ENCODE data around the gene CCDC192. TPM values are rescaled to one million over a fixed set of nuclear protein-coding genes. Genes with fewer than 3 reads are reported as not detected.

CCDC192 gene
- total RNA-seq, 1 experiment from 2014 or later: not detected

DNA sequence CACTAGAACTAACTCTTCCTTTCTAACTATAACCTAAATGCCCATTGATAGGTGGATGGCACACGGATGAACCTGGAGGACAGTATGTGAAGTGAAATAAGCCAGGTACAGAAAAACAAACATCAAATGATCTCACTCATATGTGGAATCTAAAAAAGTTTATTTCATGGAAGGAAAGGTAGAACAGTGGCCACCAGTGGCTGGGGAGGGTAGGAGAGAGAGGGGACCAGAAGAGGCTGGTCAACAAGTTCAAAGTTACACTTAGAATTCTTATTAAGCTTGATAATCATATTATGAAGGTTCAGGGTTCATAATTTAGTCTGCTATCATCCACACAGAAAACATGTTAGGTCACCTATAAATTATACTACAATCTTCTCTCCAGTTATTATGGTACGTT, 272.8 kb downstream of the CCDC192 start:
- ChIA-PET CTCF (no interaction called here), POLR2A (no interaction called here)
- Mint-ChIP-seq H3K4me1 (ENCODE audit: low read depth, unreplicated experiment) (peaks cover under 1% of the 10 kb centered on the region), H3K4me3 (ENCODE audit: unreplicated experiment) (no peak overlapping the region), H3K27me3 (ENCODE audit: insufficient read depth, unreplicated experiment) (no peaks in the 10 kb centered on the region), H3K9me3 (ENCODE audit: unreplicated experiment) (no peaks in the 10 kb centered on the region), H3K27ac (ENCODE audit: unreplicated experiment) (no peak overlapping the region), H3K36me3 (ENCODE audit: insufficient read depth, unreplicated experiment) (no peaks in the 10 kb centered on the region)
- Histone ChIP-seq H3K36me3 (ENCODE audit: control insufficient read depth, insufficient read depth, low read length) (no peaks in the 10 kb centered on the region), H3K27me3 (replicated peaks; ENCODE audit: control insufficient read depth, insufficient read depth, low read length) (no peaks in the 10 kb centered on the region), H3K4me1 (no peaks in the 10 kb centered on the region), H3K9me3 (no peaks in the 10 kb centered on the region), H3K4me3 (ENCODE audit: low read depth, low read length) (no peak overlapping the region)
- no peak for DNase-seq
- TF ChIP-seq, protein P1, sequence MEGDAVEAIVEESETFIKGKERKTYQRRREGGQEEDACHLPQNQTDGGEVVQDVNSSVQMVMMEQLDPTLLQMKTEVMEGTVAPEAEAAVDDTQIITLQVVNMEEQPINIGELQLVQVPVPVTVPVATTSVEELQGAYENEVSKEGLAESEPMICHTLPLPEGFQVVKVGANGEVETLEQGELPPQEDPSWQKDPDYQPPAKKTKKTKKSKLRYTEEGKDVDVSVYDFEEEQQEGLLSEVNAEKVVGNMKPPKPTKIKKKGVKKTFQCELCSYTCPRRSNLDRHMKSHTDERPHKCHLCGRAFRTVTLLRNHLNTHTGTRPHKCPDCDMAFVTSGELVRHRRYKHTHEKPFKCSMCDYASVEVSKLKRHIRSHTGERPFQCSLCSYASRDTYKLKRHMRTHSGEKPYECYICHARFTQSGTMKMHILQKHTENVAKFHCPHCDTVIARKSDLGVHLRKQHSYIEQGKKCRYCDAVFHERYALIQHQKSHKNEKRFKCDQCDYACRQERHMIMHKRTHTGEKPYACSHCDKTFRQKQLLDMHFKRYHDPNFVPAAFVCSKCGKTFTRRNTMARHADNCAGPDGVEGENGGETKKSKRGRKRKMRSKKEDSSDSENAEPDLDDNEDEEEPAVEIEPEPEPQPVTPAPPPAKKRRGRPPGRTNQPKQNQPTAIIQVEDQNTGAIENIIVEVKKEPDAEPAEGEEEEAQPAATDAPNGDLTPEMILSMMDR (IDR thresholded peaks at IDR 0.05; ENCODE audit: insufficient read depth in 1 of 2, low read depth in 1 of 2, low read length in 1 of 2, severe bottlenecking in 1 of 2, unreplicated experiment in 1 of 2): peak; percentile 9 to 32
- no TSS peak for BruUV-seq (replicated peaks)
- intact Hi-C loops (cut with micrococcal nuclease; ENCODE audit: unreplicated experiment): loop anchor here (5.0 kb wide), 1 partner anchor 69 kb away; no protein-coding TSS in a partner anchor

DNA sequence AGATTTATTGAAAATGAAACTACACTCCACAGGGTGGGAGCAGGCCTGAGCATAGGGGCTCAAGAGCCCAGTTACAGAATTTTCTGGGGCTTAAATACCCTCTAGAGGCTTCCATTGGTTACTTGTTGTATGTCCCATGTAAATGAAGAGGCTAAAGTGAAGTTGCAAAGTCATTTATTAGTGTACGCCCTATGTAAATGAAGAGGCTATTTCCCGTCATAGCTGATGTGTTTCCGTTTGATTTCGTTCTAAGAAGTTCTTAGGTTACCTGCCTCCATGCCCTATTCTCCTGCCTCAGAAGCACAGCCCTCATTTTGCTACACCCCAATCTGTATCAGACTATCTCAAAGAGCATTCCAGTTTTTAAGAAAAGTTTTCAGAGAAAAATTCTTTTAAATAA, 273.3 kb downstream of the CCDC192 start:
- Mint-ChIP-seq H3K4me3 (ENCODE audit: unreplicated experiment) (no peak overlapping the region), H3K4me1 (ENCODE audit: low read depth, unreplicated experiment) (peaks cover 6% of the 10 kb centered on the region), H3K9me3 (ENCODE audit: unreplicated experiment) (no peaks in the 10 kb centered on the region), H3K27ac (ENCODE audit: unreplicated experiment) (no peak overlapping the region), H3K27me3 (ENCODE audit: insufficient read depth, unreplicated experiment) (no peaks in the 10 kb centered on the region), H3K36me3 (ENCODE audit: insufficient read depth, unreplicated experiment) (no peaks in the 10 kb centered on the region)
- TF ChIP-seq, protein P1 (IDR thresholded peaks at IDR 0.05; ENCODE audit: insufficient read depth in 1 of 2, low read depth in 1 of 2, low read length in 1 of 2, severe bottlenecking in 1 of 2, unreplicated experiment in 1 of 2): no peak
- ChIA-PET POLR2A (no interaction called here), CTCF (no interaction called here)
- no peak for DNase-seq
- intact Hi-C loops (cut with micrococcal nuclease; ENCODE audit: unreplicated experiment): loop anchor here (5.0 kb wide), 1 partner anchor 69 kb away; no protein-coding TSS in a partner anchor
- Histone ChIP-seq H3K27me3 (replicated peaks; ENCODE audit: control insufficient read depth, insufficient read depth, low read length) (no peaks in the 10 kb centered on the region), H3K4me3 (ENCODE audit: low read depth, low read length) (no peak overlapping the region), H3K9me3 (no peaks in the 10 kb centered on the region), H3K36me3 (ENCODE audit: control insufficient read depth, insufficient read depth, low read length) (no peaks in the 10 kb centered on the region), H3K4me1 (no peaks in the 10 kb centered on the region)
- BruUV-seq (replicated peaks): no TSS peak

DNA sequence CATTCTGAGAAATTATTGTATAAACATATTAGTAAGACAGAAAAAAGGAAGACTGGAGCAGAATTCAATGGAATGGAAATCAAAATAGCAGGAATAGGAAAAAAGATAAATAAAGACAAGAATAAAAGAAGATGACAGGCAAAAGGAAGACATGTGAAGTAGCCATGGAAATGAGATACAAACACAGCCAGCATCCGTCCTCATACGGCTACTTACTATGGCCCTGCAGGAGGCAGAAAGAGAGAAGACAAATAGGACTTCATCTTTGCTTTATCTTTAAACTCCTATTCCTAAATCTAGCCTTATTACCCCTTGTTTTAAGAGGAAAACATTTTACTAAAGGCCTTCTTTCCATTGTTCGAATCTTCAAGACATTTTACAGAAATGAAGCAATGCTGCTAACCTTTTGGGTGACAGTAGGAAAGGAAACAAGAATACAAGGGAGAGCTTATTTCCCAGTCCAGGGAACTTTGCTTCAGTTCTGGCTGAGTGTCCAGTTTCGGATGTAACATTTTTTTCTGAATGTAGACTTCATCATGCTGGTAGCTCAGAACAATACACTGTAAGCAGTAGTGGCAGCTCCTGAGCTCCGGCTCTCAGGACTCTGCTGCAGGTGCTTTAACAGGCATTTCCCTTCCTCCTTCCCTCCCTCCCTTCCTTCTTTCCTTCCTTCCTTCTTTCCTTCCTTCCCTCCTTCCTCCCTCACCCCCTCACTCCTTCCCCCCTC, 274.0 kb downstream of the CCDC192 start:
- Mint-ChIP-seq H3K27ac (ENCODE audit: unreplicated experiment) (no peak overlapping the region), H3K36me3 (ENCODE audit: insufficient read depth, unreplicated experiment) (no peaks in the 10 kb centered on the region), H3K4me3 (ENCODE audit: unreplicated experiment) (no peak overlapping the region), H3K4me1 (ENCODE audit: low read depth, unreplicated experiment) (peaks cover 8% of the 10 kb centered on the region), H3K9me3 (ENCODE audit: unreplicated experiment) (no peaks in the 10 kb centered on the region), H3K27me3 (ENCODE audit: insufficient read depth, unreplicated experiment) (no peaks in the 10 kb centered on the region)
- no peak overlapping the region for H3K4me3 ChIP-seq (ENCODE audit: low read depth, low read length)
- H3K36me3 ChIP-seq (ENCODE audit: control insufficient read depth, insufficient read depth, low read length): no peaks in the 10 kb centered on the region
- H3K27me3 ChIP-seq (replicated peaks; ENCODE audit: control insufficient read depth, insufficient read depth, low read length): no peaks in the 10 kb centered on the region
- H3K9me3 ChIP-seq: no peaks in the 10 kb centered on the region
- no peaks in the 10 kb centered on the region for H3K4me1 ChIP-seq
- intact Hi-C loops (cut with micrococcal nuclease; ENCODE audit: unreplicated experiment): loop anchor here (5.0 kb wide), 1 partner anchor 70 kb away; no protein-coding TSS in a partner anchor
- ChIA-PET CTCF (interaction anchor here (0.7 to 1.1 kb wide), 2 partner anchors 10 to 42 kb away, joined by 3 to 4 read pairs; no protein-coding TSS in a partner anchor), POLR2A (interaction anchor here (0.7 kb wide), 1 partner anchor 83 kb away, joined by 5 read pairs; no protein-coding TSS in a partner anchor)
- DNase-seq: no peak
- BruUV-seq (replicated peaks): no TSS peak
- TF ChIP-seq, protein P1 (IDR thresholded peaks at IDR 0.05; ENCODE audit: insufficient read depth in 1 of 2, low read depth in 1 of 2, low read length in 1 of 2, severe bottlenecking in 1 of 2, unreplicated experiment in 1 of 2): no peak
